Endothelial cell of umbilical vein (primary cell): ENCODE data around the gene SPINK1. TPM values are rescaled to one million over a fixed set of nuclear protein-coding genes. Genes with fewer than 3 reads are reported as not detected.
"Not testable (repeated sequence)": the region's sequence is repeated elsewhere in the genome, so short reads cannot be mapped to it uniquely, and the experiment has no call there.

ENCODE experiments used
- BruUV-seq: library from RNA; stranded (reverse); fragments of 400-500 nt; replicated peaks from 2 replicates; lab custom pipeline; 2021; lab: Mats Ljungman, UMichigan
- CTCF ChIA-PET: fragments of 300-600, 350-600 bp; sonication (Branson Sonifier 250); formaldehyde crosslinking; loops from one replicate; lab custom pipeline; 2021; ENCODE audit warnings: antibody characterized with exemption, inconsistent platforms; lab: Charles Lee
- POLR2A ChIA-PET: fragments of 300-600, 350-600 bp; sonication (Branson Sonifier 250); formaldehyde crosslinking; loops from one replicate; lab custom pipeline; 2021; ENCODE audit warnings: antibody characterized with exemption, inconsistent platforms; lab: Charles Lee
- DNase-seq: peaks from one replicate; pipeline ENCODE4 v3.0.0-alpha.2; 2011; ENCODE audit warnings: low read depth, low spot score
- FAIRE-seq: peaks from 2 replicates; lab custom pipeline; 2011; peaks lifted over from hg19 to GRCh38; lab: Jason Lieb, UNC
- H2AFZ ChIP-seq: 2 replicates; pipeline ENCODE4 v1.6.0; 2012; ENCODE audit warnings: low read depth, low read length, control low read depth, inconsistent platforms
- H3K27ac ChIP-seq: 2 replicates; pipeline ENCODE4 v1.5.1; 2011; ENCODE audit warnings: low read depth, mild to moderate bottlenecking, control low read depth, low read length, moderate library complexity; ENCODE audit not compliant: insufficient read depth
- H3K27me3 ChIP-seq, 2 experiments: 2 replicates each; pipeline versions ENCODE4 v1.6.0 to v1.6.1; 2011; ENCODE audit warnings: low read length in 2 of 2, mixed read lengths in 1 of 2; ENCODE audit not compliant: control insufficient read depth in 2 of 2, insufficient read depth in 2 of 2
- H3K36me3 ChIP-seq, 2 experiments: 2 replicates in 1 of 2; 3 replicates in 1 of 2; pipeline ENCODE4 v1.5.1; 2011; ENCODE audit warnings: low read length in 2 of 2, mild to moderate bottlenecking in 1 of 2, moderate library complexity in 1 of 2; ENCODE audit not compliant: control insufficient read depth in 2 of 2, insufficient read depth in 2 of 2; ENCODE audit errors: extremely low read depth in 1 of 2
- H3K4me1 ChIP-seq: 3 replicates; pipeline ENCODE4 v1.5.1; 2011; ENCODE audit warnings: mild to moderate bottlenecking, low read length; ENCODE audit not compliant: control insufficient read depth, insufficient read depth; ENCODE audit errors: extremely low read depth
- H3K4me2 ChIP-seq: 2 replicates; pipeline ENCODE4 v1.6.1; 2011; ENCODE audit warnings: low read length, control low read depth, mixed read lengths; ENCODE audit not compliant: insufficient read depth
- H3K4me3 ChIP-seq, 3 experiments: fragments of 200-600 bp in 1 of 3; sonication (generic), shearing (Covaris generic) in 1 of 3; replicated peaks in 1 of 3; 2 replicates each; pipeline ENCODE4 v1.5.1; 2011 to 2016; ENCODE audit warnings: control low read depth in 3 of 3, low read length in 3 of 3, mild to moderate bottlenecking in 2 of 3, inconsistent platforms in 1 of 3, low read depth in 1 of 3, moderate library complexity in 1 of 3; ENCODE audit not compliant: insufficient read depth in 1 of 3
- H3K79me2 ChIP-seq: 2 replicates; pipeline ENCODE4 v1.6.0; 2012; ENCODE audit warnings: low read length, inconsistent platforms; ENCODE audit not compliant: control insufficient read depth, insufficient read depth
- H3K9ac ChIP-seq: replicated peaks from 2 replicates; pipeline ENCODE3; 2011; ENCODE audit warnings: low read length, control low read depth; ENCODE audit not compliant: insufficient read depth; ENCODE audit errors: extremely low read depth
- H3K9me1 ChIP-seq: replicated peaks from 3 replicates; pipeline ENCODE4 v1.6.0; 2011; ENCODE audit warnings: mild to moderate bottlenecking, low read length; ENCODE audit not compliant: control insufficient read depth, insufficient read depth; ENCODE audit errors: extremely low read depth
- H3K9me3 ChIP-seq: replicated peaks from 2 replicates; pipeline ENCODE4 v1.5.1; 2012; ENCODE audit warnings: low read length, inconsistent platforms; ENCODE audit not compliant: control insufficient read depth, insufficient read depth
- H4K20me1 ChIP-seq: replicated peaks from 2 replicates; pipeline ENCODE3; 2011; ENCODE audit warnings: mild to moderate bottlenecking, low read length; ENCODE audit not compliant: control insufficient read depth, insufficient read depth; ENCODE audit errors: extremely low read depth
- dilution Hi-C: fragments of 300-500 bp; cut with MboI; formaldehyde crosslinking; loops from one replicate; pipeline ENCODE4 v1.15.0; 2019; ENCODE audit warnings: low sequenced_read_pairs; ENCODE audit not compliant: extremely low pct_ligation_motif_present
- intact Hi-C: fragments of 100-400 bp; cut with micrococcal nuclease; formaldehyde crosslinking; loops from one replicate; pipeline ENCODE4 v1.10.0; 2022
- polyA plus RNA-seq, 4 experiments: library from polyadenylated mRNA; depleted of rRNA in 3 of 4; stranded (reverse) in 3 of 4; unstranded in 1 of 4; fragments of >200 nt; gene quantifications; 2 replicates each; pipeline versions ENCODE4 v1.2.1 to v1.2.3, GENCODE V29; 2011 to 2012; ENCODE audit warnings: missing spikeins in 1 of 4
- total RNA-seq: library from RNA; stranded (reverse); gene quantifications from 2 replicates; pipeline ENCODE4 v1.2.3, GENCODE V29; 2021

The SPINK1 gene
- total and polyA plus RNA-seq, 2 donors (not counting 3 experiments of a cell fraction or from before 2014, with no cell fraction given), result not detected

- FAIRE-seq, dilution Hi-C loops, H3K27me3 ChIP-seq, H3K27ac ChIP-seq, intact Hi-C loops, H3K4me3 ChIP-seq, CTCF ChIA-PET, H3K4me2 ChIP-seq, H3K9me3 ChIP-seq, H3K9me1 ChIP-seq, H3K4me1 ChIP-seq, H3K9ac ChIP-seq, DNase-seq, BruUV-seq, H3K36me3 ChIP-seq, H3K79me2 ChIP-seq, H4K20me1 ChIP-seq, H2AFZ ChIP-seq, POLR2A ChIA-PET: not testable (repeated sequence)
Observed at GRCh38 chr5:147872744-147873435, 41.4 kb upstream of the SPINK1 start.

GRCh38 chr5:147871980-147872549, 40.6 kb upstream of the SPINK1 start:
- intact Hi-C loops, FAIRE-seq, H3K4me2 ChIP-seq, CTCF ChIA-PET, dilution Hi-C loops, H3K27ac ChIP-seq, BruUV-seq, H3K9ac ChIP-seq, H4K20me1 ChIP-seq, H3K36me3 ChIP-seq, DNase-seq, H3K9me3 ChIP-seq, H3K4me1 ChIP-seq, H3K79me2 ChIP-seq, H3K4me3 ChIP-seq, H2AFZ ChIP-seq, H3K9me1 ChIP-seq, POLR2A ChIA-PET, H3K27me3 ChIP-seq: not testable (repeated sequence)

- H3K9me3 ChIP-seq, DNase-seq, FAIRE-seq, intact Hi-C loops, H4K20me1 ChIP-seq, H3K27me3 ChIP-seq, H3K4me1 ChIP-seq, H3K79me2 ChIP-seq, H3K36me3 ChIP-seq, H2AFZ ChIP-seq, H3K4me3 ChIP-seq, H3K9me1 ChIP-seq, H3K4me2 ChIP-seq, dilution Hi-C loops, POLR2A ChIA-PET, BruUV-seq, H3K9ac ChIP-seq, H3K27ac ChIP-seq: not testable (repeated sequence)
- CTCF ChIA-PET, result interaction anchor here (1.1 to 1.4 kb wide), 2 partner anchors 12 to 63 kb away, joined by 4 to 6 read pairs; no protein-coding TSS in a partner anchor
Observed at GRCh38 chr5:147869892-147870291, 38.4 kb upstream of the SPINK1 start.
